GM12891 (cell line): Measurements from ENCODE around the gene ZDHHC14.

Experiments used
- DNase-seq: peaks from one replicate; pipeline ENCODE4 v3.0.0; 2011; ENCODE audit warnings: low spot score; ENCODE audit not compliant: insufficient read length
- FAIRE-seq: peaks from 2 replicates; lab custom pipeline; 2011; peaks lifted over from hg19 to GRCh38; lab: Jason Lieb, UNC
- PAX5 ChIP-seq: IDR thresholded peaks from 2 replicates; pipeline ENCODE4 v1.6.1; 2011; ENCODE audit warnings: low read length, moderate library complexity, mild to moderate bottlenecking; ENCODE audit not compliant: insufficient read depth, severe bottlenecking
- POLR2A ChIP-seq: IDR thresholded peaks from 2 replicates; pipeline ENCODE4 v1.6.1; 2011; ENCODE audit warnings: low read depth, low read length, control low read depth
- POLR2AphosphoS5 ChIP-seq: IDR thresholded peaks from 2 replicates; pipeline ENCODE4 v1.6.1; 2011; ENCODE audit warnings: low read depth, low read length, control low read depth
- POU2F2 ChIP-seq: IDR thresholded peaks from 2 replicates; pipeline ENCODE4 v1.6.1; 2011; ENCODE audit warnings: low read depth, mild to moderate bottlenecking, control low read depth, low read length, moderate library complexity
- SPI1 ChIP-seq: IDR thresholded peaks from 2 replicates; pipeline ENCODE4 v1.6.1; 2011; ENCODE audit warnings: low read depth, low read length, control low read depth
- TAF1 ChIP-seq: IDR thresholded peaks from 2 replicates; pipeline ENCODE4 v1.6.1; 2011; ENCODE audit warnings: low read depth, low read length, control low read depth

The ZDHHC14 gene

GRCh38 chr6:157599191-157599590 lies 218.2 kb downstream of the ZDHHC14 start:
- TF ChIP-seq SPI1 = no peak
- TF ChIP-seq POU2F2 = no peak
- no peak for TF ChIP-seq POLR2AphosphoS5
- TF ChIP-seq TAF1 = no peak
- no peak for TF ChIP-seq PAX5
- no peak for DNase-seq

GRCh38 chr6:157600807-157601206 lies 219.8 kb downstream of the ZDHHC14 start:
- DNase-seq = no peak
- no peak for FAIRE-seq
- TF ChIP-seq POLR2AphosphoS5 (no peak), POU2F2 (no peak), SPI1 (no peak), PAX5 (no peak), POLR2A (no peak), TAF1 (no peak)

More at GRCh38 chr6:157599191-157599590, 218.2 kb downstream of the ZDHHC14 start:
- FAIRE-seq = no peak

- DNase-seq (no peak), FAIRE-seq (no peak)
- TF ChIP-seq POLR2A (no peak), PAX5 (no peak), SPI1 (no peak), POU2F2 (no peak), TAF1 (no peak), POLR2AphosphoS5 (no peak)
These were observed 221.7 kb downstream of the ZDHHC14 start for GRCh38 chr6:157602521-157603295.

GRCh38 chr6:157603314-157603940 lies 222.4 kb downstream of the ZDHHC14 start:
- FAIRE-seq (no peak), DNase-seq (no peak)
- no peak for TF ChIP-seq POLR2A
- no peak for TF ChIP-seq POLR2AphosphoS5
- no peak for TF ChIP-seq POU2F2
- TF ChIP-seq PAX5 = no peak
- no peak for TF ChIP-seq TAF1
- no peak for TF ChIP-seq SPI1

- FAIRE-seq = no peak
- no peak for DNase-seq
- TF ChIP-seq SPI1 (no peak), POLR2AphosphoS5 (no peak), POLR2A (no peak), POU2F2 (no peak), TAF1 (no peak), PAX5 (no peak)
These were observed 223.0 kb downstream of the ZDHHC14 start for GRCh38 chr6:157603971-157604370.

GRCh38 chr6:157604816-157605215 lies 223.8 kb downstream of the ZDHHC14 start:
- DNase-seq (no peak), FAIRE-seq (no peak)
- TF ChIP-seq SPI1 (no peak), POU2F2 (no peak), PAX5 (no peak), POLR2AphosphoS5 (no peak), POLR2A (no peak), TAF1 (no peak)

GRCh38 chr6:157605484-157605883 lies 224.5 kb downstream of the ZDHHC14 start:
- DNase-seq (no peak), FAIRE-seq (no peak)

GRCh38 chr6:157606516-157606915 lies 225.5 kb downstream of the ZDHHC14 start:
- DNase-seq (no peak), FAIRE-seq (no peak)
- TF ChIP-seq SPI1 (no peak), TAF1 (no peak), POLR2A (no peak), PAX5 (no peak), POU2F2 (no peak), POLR2AphosphoS5 (no peak)

More at GRCh38 chr6:157605484-157605883, 224.5 kb downstream of the ZDHHC14 start:
- no peak for TF ChIP-seq POLR2A
- no peak for TF ChIP-seq POLR2AphosphoS5
- TF ChIP-seq PAX5 = no peak
- no peak for TF ChIP-seq TAF1
- TF ChIP-seq POU2F2 = no peak
- TF ChIP-seq SPI1 = no peak
